H9 (cell line): ENCODE measurements around the gene INSC. TPM values are rescaled to one million over a fixed set of nuclear protein-coding genes. Genes with fewer than 3 reads are reported as not detected.

Experiments used
- DNase-seq: peaks from one replicate; pipeline ENCODE4 v3.0.0-alpha.2; 2017
- H2AFZ ChIP-seq: one replicate; pipeline ENCODE4 v1.6.1; 2013; ENCODE audit warnings: mild to moderate bottlenecking, low read length, control low read depth, moderate library complexity
- H2AK5ac ChIP-seq: 2 replicates; pipeline ENCODE4 v1.6.1; 2013; ENCODE audit warnings: low read length, control low read depth, mixed read lengths; ENCODE audit not compliant: insufficient read length
- H2BK120ac ChIP-seq: one replicate; pipeline ENCODE4 v1.6.1; 2013; ENCODE audit warnings: low read depth, mild to moderate bottlenecking, low read length, control low read depth, inconsistent platforms; ENCODE audit not compliant: poor library complexity, severe bottlenecking
- H2BK12ac ChIP-seq: 2 replicates; pipeline ENCODE4 v1.6.1; 2013; ENCODE audit warnings: low read length, control low read depth, mixed read lengths, low read depth; ENCODE audit not compliant: insufficient read length
- H2BK15ac ChIP-seq: 2 replicates; pipeline ENCODE4 v1.6.1; 2013; ENCODE audit warnings: low read depth, low read length, control low read depth
- H2BK20ac ChIP-seq: one replicate; pipeline ENCODE4 v1.6.1; 2013; ENCODE audit warnings: low read depth, mild to moderate bottlenecking, low read length, control low read depth, inconsistent platforms; ENCODE audit not compliant: poor library complexity, severe bottlenecking
- H2BK5ac ChIP-seq: 2 replicates; pipeline ENCODE4 v1.6.1; 2013; ENCODE audit warnings: low read length, control low read depth, mixed read lengths; ENCODE audit not compliant: insufficient read length
- H3K14ac ChIP-seq: 2 replicates; pipeline ENCODE4 v1.6.1; 2013; ENCODE audit warnings: low read length, control low read depth; ENCODE audit not compliant: insufficient read depth
- H3K18ac ChIP-seq: 2 replicates; pipeline ENCODE4 v1.6.1; 2013; ENCODE audit warnings: low read depth, mild to moderate bottlenecking, mixed read lengths, low read length, control low read depth; ENCODE audit not compliant: insufficient read length
- H3K23ac ChIP-seq: 2 replicates; pipeline ENCODE4 v1.6.1; 2013; ENCODE audit warnings: low read length, control low read depth, mixed read lengths, low read depth; ENCODE audit not compliant: insufficient read length
- H3K23me2 ChIP-seq: 2 replicates; pipeline ENCODE4 v1.6.1; 2013; ENCODE audit warnings: low read depth, mild to moderate bottlenecking, mixed read lengths, low read length, control low read depth; ENCODE audit not compliant: insufficient read length, poor library complexity, severe bottlenecking
- H3K27ac ChIP-seq: 2 replicates; pipeline ENCODE4 v1.5.1; 2013; ENCODE audit warnings: low read length, control low read depth, mixed read lengths, low read depth; ENCODE audit not compliant: insufficient read length
- H3K27me3 ChIP-seq: 2 replicates; pipeline ENCODE4 v1.6.1; 2013; ENCODE audit warnings: low read length, control low read depth, inconsistent platforms; ENCODE audit not compliant: insufficient read depth
- H3K4ac ChIP-seq: 2 replicates; pipeline ENCODE4 v1.6.1; 2013; ENCODE audit warnings: low read depth, mild to moderate bottlenecking, control low read depth, inconsistent platforms, low read length, moderate library complexity
- H3K4me1 ChIP-seq: 2 replicates; pipeline ENCODE4 v1.6.1; 2013; ENCODE audit warnings: low read length, control low read depth, inconsistent platforms; ENCODE audit not compliant: insufficient read depth
- H3K4me2 ChIP-seq: 2 replicates; pipeline ENCODE4 v1.6.1; 2013; ENCODE audit warnings: low read length, control low read depth, mixed read lengths; ENCODE audit not compliant: insufficient read length, insufficient read depth
- H3K56ac ChIP-seq: 2 replicates; pipeline ENCODE4 v1.6.1; 2013; ENCODE audit warnings: low read depth, mild to moderate bottlenecking, mixed read lengths, low read length, control low read depth; ENCODE audit not compliant: insufficient read length
- H3K79me1 ChIP-seq: 2 replicates; pipeline ENCODE4 v1.6.1; 2013; ENCODE audit warnings: low read depth, mild to moderate bottlenecking, moderate library complexity, low read length, control low read depth, inconsistent platforms; ENCODE audit not compliant: insufficient read depth, poor library complexity, severe bottlenecking
- H3K79me2 ChIP-seq: 2 replicates; pipeline ENCODE4 v1.6.1; 2013; ENCODE audit warnings: low read length, control low read depth, inconsistent platforms; ENCODE audit not compliant: insufficient read depth
- H3K9ac ChIP-seq: 2 replicates; pipeline ENCODE4 v1.6.1; 2013; ENCODE audit warnings: low read length, control low read depth, mixed read lengths; ENCODE audit not compliant: insufficient read length; ENCODE audit errors: extremely low read depth
- H3K9me3 ChIP-seq: one replicate; pipeline ENCODE4 v1.6.1; 2013; ENCODE audit warnings: low read depth, low read length, inconsistent platforms; ENCODE audit not compliant: control insufficient read depth
- H3T11ph ChIP-seq: one replicate; pipeline ENCODE4 v1.6.1; 2013; ENCODE audit warnings: mild to moderate bottlenecking, low read length, control low read depth, inconsistent platforms
- H4K20me1 ChIP-seq: one replicate; pipeline ENCODE4 v1.6.1; 2013; ENCODE audit not compliant: control insufficient read depth, insufficient read length, insufficient read depth
- H4K5ac ChIP-seq: 2 replicates; pipeline ENCODE4 v1.6.1; 2013; ENCODE audit warnings: low read depth, mild to moderate bottlenecking, mixed read lengths, low read length, control low read depth; ENCODE audit not compliant: insufficient read length
- H4K8ac ChIP-seq: replicated peaks from 2 replicates; pipeline ENCODE4 v1.6.1; 2013; ENCODE audit warnings: low read length, control low read depth, mixed read lengths, low read depth; ENCODE audit not compliant: insufficient read length
- H4K91ac ChIP-seq: 2 replicates; pipeline ENCODE4 v1.6.1; 2013; ENCODE audit warnings: low read depth, mild to moderate bottlenecking, moderate library complexity, mixed read lengths, low read length, control low read depth; ENCODE audit not compliant: insufficient read length
- H3K27ac Mint-ChIP-seq, 3 experiments: 2 replicates in 2 of 3; 3 replicates in 1 of 3; pipeline ENCODE4 v1.8.0; 2020 to 2021; ENCODE audit warnings: mixed read lengths in 3 of 3, mild to moderate bottlenecking in 1 of 3, moderate library complexity in 1 of 3
- H3K27me3 Mint-ChIP-seq: 2 replicates; pipeline ENCODE4 v1.8.0; 2021; ENCODE audit warnings: low read depth, mild to moderate bottlenecking, moderate library complexity, mixed read lengths
- H3K36me3 Mint-ChIP-seq, 3 experiments: 2 replicates in 2 of 3; 3 replicates in 1 of 3; pipeline ENCODE4 v1.8.0; 2020 to 2021; ENCODE audit warnings: low read depth in 3 of 3, mixed read lengths in 3 of 3; ENCODE audit not compliant: insufficient read depth in 1 of 3
- H3K4me1 Mint-ChIP-seq, 2 experiments: 2 replicates each; pipeline ENCODE4 v1.8.0; 2020; ENCODE audit warnings: mixed read lengths in 2 of 2
- H3K4me3 Mint-ChIP-seq, 2 experiments: 2 replicates in 1 of 2; 3 replicates in 1 of 2; pipeline ENCODE4 v1.8.0; 2020 to 2021; ENCODE audit warnings: mild to moderate bottlenecking in 2 of 2, mixed read lengths in 2 of 2, moderate library complexity in 1 of 2
- H3K9me3 Mint-ChIP-seq, 2 experiments: 2 replicates in 1 of 2; 3 replicates in 1 of 2; pipeline ENCODE4 v1.8.0; 2020; ENCODE audit warnings: mild to moderate bottlenecking in 2 of 2, mixed read lengths in 2 of 2, moderate library complexity in 1 of 2
- WGBS: extraction: QIAGEN DNeasy Blood & Tissue Kit; methylation state at CpG from one replicate; pipeline ENCODE4 v1.1.7; 2013; ENCODE audit warnings: missing lambda C conversion rate, low lambda C conversion rate, mixed read lengths; ENCODE audit not compliant: insufficient read length; ENCODE audit errors: extremely low coverage; 5-methylcytosine and 5-hydroxymethylcytosine counted together
- total RNA-seq: library from RNA; stranded (reverse); gene quantifications from 2 replicates; pipeline ENCODE4 v1.2.1, GENCODE V29; 2021
- TF ChIP-seq, protein P1 (sequence below): fragments of 200-600 bp; sonication (generic); conservative IDR thresholded peaks from 3 replicates; pipeline ENCODE4 v1.8.0; 2021; ENCODE audit warnings: antibody characterized with exemption, mild to moderate bottlenecking

The INSC gene
- total RNA-seq, 1 experiment from 2014 or later = not detected

DNA sequence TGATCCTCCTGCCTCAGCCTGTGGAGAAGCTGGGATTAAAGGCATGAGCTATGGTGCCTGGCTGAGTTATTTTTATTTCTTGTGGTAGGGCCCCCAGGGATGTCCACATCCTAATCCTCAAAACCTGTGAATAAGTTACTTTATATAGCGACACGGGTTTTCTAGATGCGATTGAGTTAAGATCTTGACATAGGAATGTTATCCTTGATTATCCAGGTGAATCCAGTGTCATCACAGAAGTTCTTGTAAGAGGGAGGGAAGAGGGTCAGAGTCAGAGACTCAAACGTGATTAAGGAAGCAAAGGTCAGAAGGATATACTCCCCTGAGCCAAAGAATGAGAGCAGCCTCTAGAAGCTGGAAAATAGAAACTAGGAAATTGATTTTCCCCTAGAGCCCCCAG, 117.8 kb downstream of the INSC start:
- H3K79me1 ChIP-seq = no peaks in the 10 kb centered on the region
- Mint-ChIP-seq H3K4me1 (peaks cover 8 to 16% of the 10 kb centered on the region in 2 experiments), H3K4me3 (no peak overlapping the region), H3K27me3 (no peaks in the 10 kb centered on the region; the same call in 1 of the 2 replicates), H3K27ac (no peak overlapping the region), H3K9me3 (no peaks in the 10 kb centered on the region), H3K36me3 (no peaks in the 10 kb centered on the region)
- H3K4ac ChIP-seq = no peak overlapping the region
- no peak overlapping the region for H3K4me2 ChIP-seq
- H2AK5ac ChIP-seq = no peak overlapping the region
- no peak overlapping the region for H2AFZ ChIP-seq
- H3K18ac ChIP-seq = no peak overlapping the region
- no peaks in the 10 kb centered on the region; the same call in 1 of the 2 replicates for H3K4me1 ChIP-seq
- no peak overlapping the region for H3K14ac ChIP-seq
- no peaks in the 10 kb centered on the region for H3K23me2 ChIP-seq
- no peak overlapping the region for H2BK15ac ChIP-seq
- H2BK120ac ChIP-seq = no peak overlapping the region
- TF ChIP-seq, protein P1, sequence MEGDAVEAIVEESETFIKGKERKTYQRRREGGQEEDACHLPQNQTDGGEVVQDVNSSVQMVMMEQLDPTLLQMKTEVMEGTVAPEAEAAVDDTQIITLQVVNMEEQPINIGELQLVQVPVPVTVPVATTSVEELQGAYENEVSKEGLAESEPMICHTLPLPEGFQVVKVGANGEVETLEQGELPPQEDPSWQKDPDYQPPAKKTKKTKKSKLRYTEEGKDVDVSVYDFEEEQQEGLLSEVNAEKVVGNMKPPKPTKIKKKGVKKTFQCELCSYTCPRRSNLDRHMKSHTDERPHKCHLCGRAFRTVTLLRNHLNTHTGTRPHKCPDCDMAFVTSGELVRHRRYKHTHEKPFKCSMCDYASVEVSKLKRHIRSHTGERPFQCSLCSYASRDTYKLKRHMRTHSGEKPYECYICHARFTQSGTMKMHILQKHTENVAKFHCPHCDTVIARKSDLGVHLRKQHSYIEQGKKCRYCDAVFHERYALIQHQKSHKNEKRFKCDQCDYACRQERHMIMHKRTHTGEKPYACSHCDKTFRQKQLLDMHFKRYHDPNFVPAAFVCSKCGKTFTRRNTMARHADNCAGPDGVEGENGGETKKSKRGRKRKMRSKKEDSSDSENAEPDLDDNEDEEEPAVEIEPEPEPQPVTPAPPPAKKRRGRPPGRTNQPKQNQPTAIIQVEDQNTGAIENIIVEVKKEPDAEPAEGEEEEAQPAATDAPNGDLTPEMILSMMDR = no peak
- no peak overlapping the region for H3K23ac ChIP-seq
- no peak overlapping the region for H2BK5ac ChIP-seq
- H4K20me1 ChIP-seq = no peaks in the 10 kb centered on the region
- H2BK20ac ChIP-seq = no peak overlapping the region
- H4K5ac ChIP-seq = no peak overlapping the region
- H4K91ac ChIP-seq = no peak overlapping the region
- WGBS = no CpG with 5 or more reads among the region's 4 CpGs
- no peak overlapping the region for H3K27ac ChIP-seq
- no peaks in the 10 kb centered on the region for H3K9me3 ChIP-seq
- no peaks in the 10 kb centered on the region; the same call in 1 of the 2 replicates for H3K79me2 ChIP-seq
- no peak overlapping the region for H4K8ac ChIP-seq
- no peak overlapping the region for H3K9ac ChIP-seq
- no peak overlapping the region for H3T11ph ChIP-seq
- no peak overlapping the region for H3K56ac ChIP-seq
- no peak overlapping the region for H2BK12ac ChIP-seq
- DNase-seq = no peak
- no peaks in the 10 kb centered on the region for H3K27me3 ChIP-seq
